ENCODE measurements around the gene MROH2A. TPM values are rescaled to one million over a fixed set of nuclear protein-coding genes. Genes with fewer than 3 reads are reported as not detected.

Gene MROH2A
- total RNA-seq, 1 donor from 2014 or later = not detected

- no peak for DNase-seq
- Histone ChIP-seq H3K4me1 (no peaks in the 10 kb centered on the region), H3K27ac (replicated peaks) (no peak overlapping the region), H3K9me3 (replicated peaks) (no peaks in the 10 kb centered on the region), H3K4me3 (no peak overlapping the region), H3K36me3 (no peaks in the 10 kb centered on the region), H3K27me3 (ENCODE audit: low read depth) (peaks cover 54% of the 10 kb centered on the region)
- intact Hi-C loops (cut with micrococcal nuclease) = no loop called here
- no peak for TF ChIP-seq CTCF (IDR thresholded peaks at IDR 0.05; ENCODE audit: borderline replicate concordance)
Measured at GRCh38 chr2:233803292-233803911, 25.3 kb downstream of the MROH2A start.

GRCh38 chr2:233803994-233804393 is 25.9 kb downstream of the MROH2A start:
- no peaks in the 10 kb centered on the region for H3K36me3 ChIP-seq
- H3K27ac ChIP-seq (replicated peaks) = no peak overlapping the region
- peaks cover 59% of the 10 kb centered on the region for H3K27me3 ChIP-seq (ENCODE audit: low read depth)
- H3K9me3 ChIP-seq (replicated peaks) = no peaks in the 10 kb centered on the region
- no peaks in the 10 kb centered on the region for H3K4me1 ChIP-seq
- no peak overlapping the region for H3K4me3 ChIP-seq
- no peak for TF ChIP-seq CTCF (IDR thresholded peaks at IDR 0.05; ENCODE audit: borderline replicate concordance)
- no peak for DNase-seq
- intact Hi-C loops (cut with micrococcal nuclease) = no loop called here

GRCh38 chr2:233807215-233807865 is 29.2 kb downstream of the MROH2A start:
- TF ChIP-seq CTCF (IDR thresholded peaks at IDR 0.05; ENCODE audit: borderline replicate concordance) = no peak
- no peak for DNase-seq
- intact Hi-C loops (cut with micrococcal nuclease) = no loop called here

GRCh38 chr2:233807966-233808935 is 30.1 kb downstream of the MROH2A start:
- Histone ChIP-seq H3K36me3 (no peaks in the 10 kb centered on the region), H3K27ac (replicated peaks) (no peak overlapping the region), H3K9me3 (replicated peaks) (no peaks in the 10 kb centered on the region), H3K4me3 (no peak overlapping the region), H3K4me1 (no peaks in the 10 kb centered on the region), H3K27me3 (ENCODE audit: low read depth) (peaks cover 69% of the 10 kb centered on the region)
- DNase-seq = no peak
- intact Hi-C loops (cut with micrococcal nuclease) = no loop called here
- TF ChIP-seq CTCF (IDR thresholded peaks at IDR 0.05; ENCODE audit: borderline replicate concordance) = no peak

More at GRCh38 chr2:233807215-233807865, 29.2 kb downstream of the MROH2A start:
- Histone ChIP-seq H3K27ac (replicated peaks) (no peak overlapping the region), H3K9me3 (replicated peaks) (no peaks in the 10 kb centered on the region), H3K4me1 (no peaks in the 10 kb centered on the region), H3K4me3 (no peak overlapping the region), H3K27me3 (ENCODE audit: low read depth) (peaks cover 77% of the 10 kb centered on the region), H3K36me3 (no peaks in the 10 kb centered on the region)

- Histone ChIP-seq H3K9me3 (replicated peaks) (peaks cover 3% of the 10 kb centered on the region), H3K4me1 (no peaks in the 10 kb centered on the region), H3K27me3 (ENCODE audit: low read depth) (peaks cover 51% of the 10 kb centered on the region), H3K27ac (replicated peaks) (no peak overlapping the region), H3K4me3 (no peak overlapping the region), H3K36me3 (no peaks in the 10 kb centered on the region)
- intact Hi-C loops (cut with micrococcal nuclease) = no loop called here
- no peak for DNase-seq
- TF ChIP-seq CTCF (IDR thresholded peaks at IDR 0.05; ENCODE audit: borderline replicate concordance) = no peak
Measured at GRCh38 chr2:233810385-233810784, 32.3 kb downstream of the MROH2A start.

Data from left ventricle myocardium inferior (tissue), 1 donor.